ENCODE data around the gene CX3CR1. TPM values are rescaled to one million over a fixed set of nuclear protein-coding genes. Genes with fewer than 3 reads are reported as not detected.

The CX3CR1 gene
- total and polyA plus RNA-seq, 2 of the 4 experiments (the other 2 are of a cell fraction) = not detected

- ChIA-PET POLR2A (ENCODE audit: unreplicated experiment) (no interaction called here), CTCF (no interaction called here)
- Histone ChIP-seq H4K8ac (ENCODE audit: low read depth in 2 of 2, low read length in 2 of 2) (no peak overlapping the region), H3K4me1 (ENCODE audit: control insufficient read depth, insufficient read depth, low read length) (no peaks in the 10 kb centered on the region), H2BK15ac (ENCODE audit: low read depth, low read length) (no peak overlapping the region), H3K56ac (ENCODE audit: extremely low read depth, insufficient read depth, low read length) (no peak overlapping the region), H2AK5ac (ENCODE audit: low read depth, low read length) (no peak overlapping the region), H3K9me3 (ENCODE audit: control insufficient read depth, insufficient read depth, low read length) (no peaks in the 10 kb centered on the region), H3K9ac (ENCODE audit: low read depth, low read length) (no peak overlapping the region), H2BK20ac (ENCODE audit: low read depth, low read length) (no peak overlapping the region), H3K18ac (ENCODE audit: low read depth, low read length) (no peak overlapping the region), H4K20me1 (ENCODE audit: insufficient read depth, low read length) (no peaks in the 10 kb centered on the region), H3K4me3 (ENCODE audit: insufficient read depth, low read depth, low read length) (no peak overlapping the region), H4K5ac (ENCODE audit: low read depth, low read length) (no peak overlapping the region), H3K4ac (ENCODE audit: low read depth, low read length) (no peak overlapping the region), H3K14ac (replicated peaks; ENCODE audit: low read depth, low read length) (no peak overlapping the region), H2AK9ac (replicated peaks; ENCODE audit: low read depth, low read length, poor library complexity) (no peak overlapping the region), H2AFZ (replicated peaks; ENCODE audit: low read length, poor library complexity) (no peak overlapping the region), H3K4me2 (ENCODE audit: low read depth, low read length) (no peak overlapping the region), H3K79me1 (ENCODE audit: low read depth in 1 of 2, low read length in 2 of 2) (no peaks in the 10 kb centered on the region), H3K27ac (ENCODE audit: insufficient read depth, low read length) (no peak overlapping the region), H2BK5ac (ENCODE audit: low read depth, low read length, poor library complexity, severe bottlenecking) (no peak overlapping the region), H3K36me3 (ENCODE audit: control insufficient read depth, insufficient read depth, low read length) (no peaks in the 10 kb centered on the region), H3K27me3 (ENCODE audit: control insufficient read depth, insufficient read depth, low read length) (peaks cover 26% of the 10 kb centered on the region), H2BK120ac (ENCODE audit: low read depth, low read length) (no peak overlapping the region), H3K9me1 (ENCODE audit: insufficient read depth, low read length) (0 out of 2 replicates have a peak, but pooled peaks cover 2% of the 10 kb centered on the region), H4K91ac (ENCODE audit: insufficient read depth, low read depth, low read length) (no peak overlapping the region), H3K23ac (ENCODE audit: low read depth, low read length) (no peak overlapping the region)
- dilution Hi-C loops (cut with HindIII; ENCODE audit: low sequenced_read_pairs, unreplicated experiment) (no loop called here), in situ Hi-C loops (cut with MboI; ENCODE audit: low sequenced_read_pairs) (no loop called here), intact Hi-C loops (cut with micrococcal nuclease) (no loop called here)
- no peak for TF ChIP-seq CHD1 (IDR thresholded peaks at IDR 0.05; ENCODE audit: low read depth, low read length)
- TF ChIP-seq NFE2L2 (IDR thresholded peaks at IDR 0.05; ENCODE audit: low read depth, low read length) = no peak
- no peak for TF ChIP-seq RAD21 (IDR thresholded peaks at IDR 0.05; ENCODE audit: low read length)
- TF ChIP-seq USF2 (IDR thresholded peaks at IDR 0.05; ENCODE audit: low read depth, low read length) = no peak
- no peak for TF ChIP-seq ELK1 (IDR thresholded peaks at IDR 0.05; ENCODE audit: borderline replicate concordance, low read depth, low read length)
- no peak for TF ChIP-seq MAZ (IDR thresholded peaks at IDR 0.05; ENCODE audit: borderline replicate concordance, low read depth, low read length)
- no peak for TF ChIP-seq CEBPB (IDR thresholded peaks at IDR 0.05; ENCODE audit: low read depth, low read length)
- no peak for TF ChIP-seq RFX5 (IDR thresholded peaks at IDR 0.05; ENCODE audit: low read depth, low read length)
- no peak for TF ChIP-seq SMC3 (IDR thresholded peaks at IDR 0.05; ENCODE audit: low read depth, low read length)
- TF ChIP-seq BHLHE40 (IDR thresholded peaks at IDR 0.05; ENCODE audit: low read depth, low read length) = no peak
- BruUV-seq (replicated peaks) = no TSS peak
- no peak for ATAC-seq (ENCODE audit: low read depth)
- whole genome bisulfite sequencing, 2 experiments (ENCODE audit: extremely low coverage in 2 of 2, insufficient read length in 1 of 2) = no CpG with 5 or more reads among the region's 2 CpGs
- no peak for DNase-seq
Observed at GRCh38 chr3:39260318-39260717, 19.5 kb downstream of the CX3CR1 start.
